ENCODE results near the gene CAPZB. TPM values are rescaled to one million over a fixed set of nuclear protein-coding genes. Genes with fewer than 3 reads are reported as not detected.

CAPZB gene
- total and polyA plus RNA-seq, 2 of the 4 experiments (the other 2 are of a cell fraction) = 216 to 304 TPM

GRCh38 chr1:19336543-19336942, 148.8 kb downstream of the CAPZB start:
- TF ChIP-seq CTCF (conservative IDR thresholded peaks at IDR 0.05; ENCODE audit: low read depth, low read length) (no peak), FOS (IDR thresholded peaks at IDR 0.05; ENCODE audit: low read depth, low read length) (peak; percentile 27; the same call in 1 of the 2 replicates)
- dilution Hi-C loops (cut with HindIII; ENCODE audit: low sequenced_read_pairs, unreplicated experiment) = no loop called here
- BruUV-seq (replicated peaks) = no TSS peak
- Histone ChIP-seq H3K4me1 (ENCODE audit: control insufficient read depth, insufficient read depth, low read length) (no peaks in the 10 kb centered on the region), H2BK20ac (ENCODE audit: low read depth, low read length) (no peak overlapping the region), H2BK5ac (ENCODE audit: low read depth, low read length, poor library complexity, severe bottlenecking) (no peak overlapping the region), H3K4me3 (ENCODE audit: insufficient read depth, low read depth, low read length) (no peak overlapping the region), H3K23ac (ENCODE audit: low read depth, low read length) (no peak overlapping the region), H3K36me3 (ENCODE audit: control insufficient read depth, insufficient read depth, low read length) (peaks cover 36% of the 10 kb centered on the region), H4K5ac (ENCODE audit: low read depth, low read length) (no peak overlapping the region), H3K4me2 (ENCODE audit: low read depth, low read length) (no peak overlapping the region), H3K14ac (replicated peaks; ENCODE audit: low read depth, low read length) (no peak overlapping the region), H3K9me3 (ENCODE audit: control insufficient read depth, insufficient read depth, low read length) (no peaks in the 10 kb centered on the region), H2AK5ac (ENCODE audit: low read depth, low read length) (no peak overlapping the region), H3K9me1 (ENCODE audit: insufficient read depth, low read length) (peaks cover 12% of the 10 kb centered on the region), H3K4ac (ENCODE audit: low read depth, low read length) (no peak overlapping the region), H2BK15ac (ENCODE audit: low read depth, low read length) (no peak overlapping the region), H3K9ac (ENCODE audit: low read depth, low read length) (no peak overlapping the region), H3K18ac (ENCODE audit: low read depth, low read length) (no peak overlapping the region), H3K27me3 (ENCODE audit: control insufficient read depth, insufficient read depth, low read length) (no peaks in the 10 kb centered on the region), H3K79me1 (ENCODE audit: low read depth in 1 of 2, low read length in 2 of 2) (peaks cover 4 to 15% of the 10 kb centered on the region in 2 experiments), H3K27ac (ENCODE audit: insufficient read depth, low read length) (no peak overlapping the region), H2AK9ac (replicated peaks; ENCODE audit: low read depth, low read length, poor library complexity) (no peak overlapping the region), H3K56ac (ENCODE audit: extremely low read depth, insufficient read depth, low read length) (no peak overlapping the region), H2AFZ (replicated peaks; ENCODE audit: low read length, poor library complexity) (no peak overlapping the region), H4K91ac (ENCODE audit: insufficient read depth, low read depth, low read length) (no peak overlapping the region), H2BK120ac (ENCODE audit: low read depth, low read length) (no peak overlapping the region), H4K8ac (ENCODE audit: low read depth in 2 of 2, low read length in 2 of 2) (no peak overlapping the region), H4K20me1 (ENCODE audit: insufficient read depth, low read length) (peaks cover 15% of the 10 kb centered on the region)
- POLR2A ChIA-PET (ENCODE audit: unreplicated experiment) = no interaction called here
- WGBS, 2 experiments (ENCODE audit: extremely low coverage in 2 of 2, insufficient read length in 1 of 2) = 91% methylated on average over 6 of the region's 7 CpGs; no CpG with 5 or more reads in 1 of the 2 experiments
- intact Hi-C loops (cut with micrococcal nuclease) = no loop called here
- in situ Hi-C loops (cut with MboI; ENCODE audit: low sequenced_read_pairs) = no loop called here
- peak; percentile 9; the same call in 1 of the 2 replicates for ATAC-seq (ENCODE audit: low read depth)
- DNase-seq = peak; percentile 68
- CTCF ChIA-PET = no interaction called here
